Fibroblast of skin of left biceps (primary cell): Measurements from ENCODE around the gene RPL22.
"Not testable (repeated sequence)": the region's sequence is repeated elsewhere in the genome, so short reads cannot be mapped to it uniquely, and the experiment has no call there.

Experiments used
- DNase-seq, 2 experiments: peaks; one replicate each; pipeline ENCODE4 v3.0.0-alpha.2; 2013; ENCODE audit warnings: low read depth in 2 of 2

RPL22 gene

DNA sequence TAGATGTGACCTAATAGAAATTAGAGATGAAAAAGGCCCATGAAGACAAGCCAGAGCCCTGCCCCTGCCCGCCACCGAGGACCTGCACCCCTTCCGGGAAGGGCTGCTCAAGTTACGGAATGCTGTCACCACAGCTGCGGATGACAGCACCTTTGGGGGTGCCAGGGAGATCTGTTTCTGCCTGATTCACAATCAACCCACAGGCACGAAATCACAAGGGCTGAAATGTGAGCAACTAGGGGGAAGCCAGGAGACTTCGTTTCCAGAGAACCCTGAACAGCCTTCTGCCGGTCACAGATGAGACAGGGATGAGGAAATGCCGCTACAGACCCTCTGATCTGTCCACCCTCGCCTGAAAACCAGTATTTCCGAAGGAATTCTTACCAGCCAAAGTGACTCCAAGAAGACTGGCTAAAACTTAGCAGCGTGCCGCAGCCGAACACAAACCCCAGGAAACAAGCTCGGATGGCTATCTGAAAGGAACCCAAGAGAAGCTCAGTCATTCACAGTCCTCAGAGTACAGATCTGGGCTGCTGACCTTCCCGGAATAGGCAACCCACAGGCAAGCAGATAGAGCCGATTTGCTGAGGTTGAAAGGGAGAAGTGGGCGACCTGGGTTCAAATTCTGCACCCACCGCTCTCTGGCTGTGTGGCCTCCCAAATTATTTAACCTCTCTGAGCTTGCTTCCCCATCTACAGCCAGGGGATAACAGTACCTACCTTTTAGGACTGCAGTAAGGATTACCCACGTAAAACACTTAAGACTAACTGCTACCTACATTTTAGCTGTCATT, 35.3 kb upstream of the RPL22 start:
- DNase-seq, result no peak

GRCh38 chr1:6233376-6233775, 34.0 kb upstream of the RPL22 start:
- no peak for DNase-seq

DNA sequence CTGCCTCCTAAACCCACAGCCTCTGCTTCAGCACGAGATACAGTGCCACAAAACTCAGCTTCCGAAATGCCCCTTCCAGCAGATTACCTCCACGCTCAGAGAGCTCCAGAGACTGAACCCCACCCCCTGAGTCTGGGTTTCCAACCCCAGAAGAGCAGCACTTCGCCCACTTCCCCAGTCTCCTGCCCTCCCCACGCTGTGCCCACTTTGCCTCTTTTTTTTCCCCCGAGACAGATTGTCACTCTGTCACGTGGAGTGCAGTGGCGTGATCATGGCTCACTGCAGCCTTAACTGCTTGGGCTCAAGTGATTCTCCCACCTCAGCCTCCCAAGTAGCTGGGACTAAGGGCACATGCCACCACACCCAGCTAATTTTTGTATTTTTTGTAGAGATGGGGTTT, 26.3 kb upstream of the RPL22 start:
- no peak for DNase-seq

- no peak for DNase-seq
Measured at GRCh38 chr1:6224718-6225117, 25.3 kb upstream of the RPL22 start.

DNA sequence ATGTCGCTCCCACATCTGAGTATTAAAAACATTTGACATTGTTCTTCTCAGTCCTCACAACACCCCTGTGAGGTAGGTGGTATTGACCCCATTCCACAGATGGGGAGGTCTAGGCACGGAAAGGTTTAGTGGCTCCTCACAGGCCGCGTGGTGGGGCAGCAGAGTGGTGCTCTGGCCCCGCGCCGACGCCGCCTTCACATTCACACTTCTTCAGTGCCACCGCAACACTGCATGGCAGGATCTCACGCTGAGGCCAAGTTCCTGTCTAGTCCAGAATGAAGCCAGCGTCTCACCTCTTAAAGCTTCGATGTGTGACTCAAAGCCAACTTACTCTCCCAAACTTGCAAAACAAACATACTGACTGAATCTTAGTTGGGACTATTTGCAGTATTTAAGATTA, 24.2 kb upstream of the RPL22 start:
- no peak for DNase-seq

DNA sequence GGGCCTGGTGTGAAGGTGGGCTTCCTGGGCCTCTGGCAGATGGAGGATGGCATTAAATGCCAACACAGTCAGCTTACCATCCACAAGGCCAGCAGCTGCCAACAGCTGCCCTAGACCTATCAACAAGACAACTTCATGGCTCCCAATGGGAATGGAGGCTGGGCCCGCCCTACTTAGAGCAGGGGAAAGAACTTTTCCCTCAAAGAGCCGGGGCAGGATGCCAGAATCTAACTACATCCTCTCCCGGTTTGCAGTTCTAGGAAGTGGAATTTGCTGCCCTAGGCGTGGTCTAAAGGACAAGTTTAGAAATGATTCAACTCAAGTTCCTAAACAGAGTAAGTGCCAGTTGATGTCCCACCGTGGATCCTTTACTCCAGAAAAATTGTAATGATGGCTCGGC, 23.2 kb upstream of the RPL22 start:
- DNase-seq, result no peak

- DNase-seq, result no peak
Measured at GRCh38 chr1:6221210-6221784, 21.9 kb upstream of the RPL22 start.

GRCh38 chr1:6220236-6220635, 20.8 kb upstream of the RPL22 start:
- no peak for DNase-seq

GRCh38 chr1:6219641-6220040, 20.2 kb upstream of the RPL22 start:
- DNase-seq, result not testable (repeated sequence)

GRCh38 chr1:6218375-6219164, 19.2 kb upstream of the RPL22 start:
- no peak for DNase-seq

- no peak for DNase-seq
Measured at GRCh38 chr1:6212193-6212959, 13.0 kb upstream of the RPL22 start.

- DNase-seq, result no peak
Measured at GRCh38 chr1:6211731-6212130, 12.3 kb upstream of the RPL22 start.

GRCh38 chr1:6210591-6211355, 11.4 kb upstream of the RPL22 start:
- no peak for DNase-seq

- no peak for DNase-seq
Measured at GRCh38 chr1:6209661-6210580, 10.5 kb upstream of the RPL22 start.

GRCh38 chr1:6208723-6209660, 9.6 kb upstream of the RPL22 start:
- DNase-seq, result no peak

- no peak for DNase-seq
Measured at GRCh38 chr1:6207921-6208320, 8.5 kb upstream of the RPL22 start.

DNA sequence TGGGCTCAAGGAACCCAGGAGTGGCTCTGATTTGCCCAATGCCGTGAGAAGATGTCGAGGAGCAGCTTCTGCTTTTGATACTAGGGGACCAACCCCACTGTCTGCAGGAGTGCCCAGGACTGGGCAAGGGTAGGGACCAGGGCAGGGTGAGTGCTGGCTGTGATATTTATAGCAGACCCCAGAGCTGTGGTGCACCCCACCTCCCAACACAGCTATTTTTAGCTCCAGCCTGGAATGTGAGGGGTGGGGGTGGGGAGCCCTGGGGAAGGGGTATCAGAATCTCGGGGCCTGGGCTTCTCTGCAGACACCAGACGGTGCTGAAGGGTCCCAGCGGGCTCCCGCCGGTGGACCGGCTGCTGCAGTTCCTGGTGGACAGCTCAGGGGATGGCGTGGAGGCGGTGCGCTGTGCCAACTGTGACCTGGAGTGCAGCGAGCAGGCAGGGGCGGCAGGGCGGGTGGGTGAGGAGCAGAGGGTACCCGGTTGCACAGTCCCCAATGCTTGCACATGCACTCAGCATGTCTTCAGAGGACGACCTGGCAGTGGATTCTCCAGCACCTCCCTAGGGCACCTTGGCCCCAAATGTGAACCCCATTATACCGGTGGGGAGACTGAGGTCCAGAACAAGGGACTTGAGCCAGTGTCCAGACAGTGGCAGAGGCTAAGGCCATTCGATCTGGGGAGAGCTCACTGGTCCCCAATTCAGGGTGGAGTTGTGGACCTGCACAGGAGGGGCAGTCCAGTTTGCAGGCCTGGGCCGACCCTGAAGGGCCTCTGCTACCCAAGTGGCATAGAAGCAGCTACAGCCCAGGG, 7.9 kb upstream of the RPL22 start:
- no peak for DNase-seq

DNA sequence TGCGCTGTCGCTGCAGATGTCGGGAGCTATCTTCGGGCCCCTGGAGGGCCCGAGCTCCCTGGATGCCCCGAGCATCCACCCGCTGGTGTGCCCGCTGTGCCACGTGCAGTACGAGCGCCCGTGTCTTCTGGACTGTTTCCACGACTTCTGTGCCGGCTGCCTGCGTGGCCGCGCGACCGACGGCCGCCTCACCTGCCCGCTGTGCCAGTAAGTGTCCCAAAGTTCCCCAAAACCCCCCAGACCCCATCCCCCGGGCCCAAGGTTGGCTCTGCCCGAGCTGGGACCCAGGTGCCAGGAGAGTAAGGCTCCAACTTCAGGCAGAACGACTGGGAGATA, 7.1 kb upstream of the RPL22 start:
- DNase-seq, result no peak
